Measurements from ENCODE around the gene RPS10. TPM values are rescaled to one million over a fixed set of nuclear protein-coding genes. Genes with fewer than 3 reads are reported as not detected.

The RPS10 gene
- polyA plus RNA-seq, 1 donor (not counting 4 experiments of a cell fraction or from before 2014, with no cell fraction given) = 2,818 TPM

- no peak overlapping the region for H3K9ac ChIP-seq (ENCODE audit: control insufficient read depth, extremely low read depth, insufficient read depth, low read length)
- FAIRE-seq = no peak
- dilution Hi-C loops (cut with MboI; ENCODE audit: extremely low pct_ligation_motif_present, low sequenced_read_pairs) = no loop called here
Measured at GRCh38 chr6:34472425-34472824, 46.6 kb upstream of the RPS10 start.

GRCh38 chr6:34469499-34469898 lies 43.6 kb upstream of the RPS10 start:
- no peak overlapping the region for H3K27ac ChIP-seq (ENCODE audit: control insufficient read depth, insufficient read depth, low read length)
- no peaks in the 10 kb centered on the region for H3K9me1 ChIP-seq (ENCODE audit: control insufficient read depth, extremely low read depth, insufficient read depth, low read length)
- peaks cover 3% of the 10 kb centered on the region for H3K4me1 ChIP-seq (ENCODE audit: control insufficient read depth, extremely low read depth, insufficient read depth, low read length)
- H3K4me3 ChIP-seq (ENCODE audit: control insufficient read depth in 2 of 3, extremely low read depth in 1 of 3, insufficient read depth in 2 of 3, low read depth in 1 of 3, low read length in 3 of 3) = no peak overlapping the region
- TF ChIP-seq EZH2 (IDR thresholded peaks at IDR 0.05; ENCODE audit: low read length) (no peak), CTCF (optimal IDR thresholded peaks at IDR 0.05 in 1 of 3, IDR thresholded peaks at IDR 0.05 in 1 of 3, conservative IDR thresholded peaks at IDR 0.05 in 1 of 3; ENCODE audit: extremely low read depth in 1 of 3, insufficient read depth in 2 of 3, low read length in 3 of 3) (peak in 1 of 3 experiments; percentile 2)
- FAIRE-seq (no peak), DNase-seq (ENCODE audit: low read depth, low spot score) (no peak)
- H3K79me2 ChIP-seq (ENCODE audit: control insufficient read depth, insufficient read depth, low read length) = no peaks in the 10 kb centered on the region
- H3K36me3 ChIP-seq (ENCODE audit: control insufficient read depth in 2 of 2, extremely low read depth in 1 of 2, insufficient read depth in 2 of 2, low read length in 2 of 2) = no peaks in the 10 kb centered on the region
- H3K9me3 ChIP-seq (ENCODE audit: control insufficient read depth, low read depth, low read length) = no peaks in the 10 kb centered on the region
- H3K4me2 ChIP-seq (ENCODE audit: control insufficient read depth, extremely low read depth, insufficient read depth, low read depth, low read length) = no peak overlapping the region
- no peaks in the 10 kb centered on the region for H4K20me1 ChIP-seq (ENCODE audit: control insufficient read depth, extremely low read depth, insufficient read depth, low read length)
- peaks cover 14% of the 10 kb centered on the region for H3K27me3 ChIP-seq (ENCODE audit: control insufficient read depth, extremely low read depth, insufficient read depth, low read length)
- no peak overlapping the region for H2AFZ ChIP-seq (ENCODE audit: control insufficient read depth, low read length)
- dilution Hi-C loops (cut with MboI; ENCODE audit: extremely low pct_ligation_motif_present, low sequenced_read_pairs) = no loop called here
- no peak overlapping the region for H3K9ac ChIP-seq (ENCODE audit: control insufficient read depth, extremely low read depth, insufficient read depth, low read length)

More at GRCh38 chr6:34472425-34472824, 46.6 kb upstream of the RPS10 start:
- H3K4me2 ChIP-seq (ENCODE audit: control insufficient read depth, extremely low read depth, insufficient read depth, low read depth, low read length) = no peak overlapping the region
- no peaks in the 10 kb centered on the region for H3K9me1 ChIP-seq (ENCODE audit: control insufficient read depth, extremely low read depth, insufficient read depth, low read length)
- H2AFZ ChIP-seq (ENCODE audit: control insufficient read depth, low read length) = no peak overlapping the region
- no peaks in the 10 kb centered on the region for H3K79me2 ChIP-seq (ENCODE audit: control insufficient read depth, insufficient read depth, low read length)
- H3K9me3 ChIP-seq (ENCODE audit: control insufficient read depth, low read depth, low read length) = no peaks in the 10 kb centered on the region
- no peak overlapping the region for H3K4me3 ChIP-seq (ENCODE audit: control insufficient read depth in 2 of 3, extremely low read depth in 1 of 3, insufficient read depth in 2 of 3, low read depth in 1 of 3, low read length in 3 of 3)
- no peak overlapping the region for H3K27ac ChIP-seq (ENCODE audit: control insufficient read depth, insufficient read depth, low read length)
- no peaks in the 10 kb centered on the region for H3K4me1 ChIP-seq (ENCODE audit: control insufficient read depth, extremely low read depth, insufficient read depth, low read length)
- no peaks in the 10 kb centered on the region for H3K36me3 ChIP-seq (ENCODE audit: control insufficient read depth in 2 of 2, extremely low read depth in 1 of 2, insufficient read depth in 2 of 2, low read length in 2 of 2)
- TF ChIP-seq EZH2 (IDR thresholded peaks at IDR 0.05; ENCODE audit: low read length) = no peak
- TF ChIP-seq CTCF (optimal IDR thresholded peaks at IDR 0.05 in 1 of 3, IDR thresholded peaks at IDR 0.05 in 1 of 3, conservative IDR thresholded peaks at IDR 0.05 in 1 of 3; ENCODE audit: extremely low read depth in 1 of 3, insufficient read depth in 2 of 3, low read length in 3 of 3) = no peak
- no peaks in the 10 kb centered on the region for H3K27me3 ChIP-seq (ENCODE audit: control insufficient read depth, extremely low read depth, insufficient read depth, low read length)
- no peak for DNase-seq (ENCODE audit: low read depth, low spot score)
- H4K20me1 ChIP-seq (ENCODE audit: control insufficient read depth, extremely low read depth, insufficient read depth, low read length) = no peaks in the 10 kb centered on the region

Data from keratinocyte (primary cell).